GM12864 (cell line): ENCODE data around the gene MSMP.

Experiments used
- DNase-seq: peaks from one replicate; pipeline ENCODE4 v3.0.0-alpha.2; 2011; ENCODE audit warnings: low read depth
- H3K4me3 ChIP-seq: 2 replicates; pipeline ENCODE4 v1.5.1; 2011; ENCODE audit warnings: mild to moderate bottlenecking, low read depth, low read length, control low read depth
- TF ChIP-seq, protein P1 (sequence below): IDR thresholded peaks from 2 replicates; pipeline ENCODE4 v1.5.1; 2011; ENCODE audit warnings: low read depth, mild to moderate bottlenecking, moderate library complexity, low read length, control low read depth, inconsistent platforms; ENCODE audit errors: missing control alignments

The MSMP gene

DNA sequence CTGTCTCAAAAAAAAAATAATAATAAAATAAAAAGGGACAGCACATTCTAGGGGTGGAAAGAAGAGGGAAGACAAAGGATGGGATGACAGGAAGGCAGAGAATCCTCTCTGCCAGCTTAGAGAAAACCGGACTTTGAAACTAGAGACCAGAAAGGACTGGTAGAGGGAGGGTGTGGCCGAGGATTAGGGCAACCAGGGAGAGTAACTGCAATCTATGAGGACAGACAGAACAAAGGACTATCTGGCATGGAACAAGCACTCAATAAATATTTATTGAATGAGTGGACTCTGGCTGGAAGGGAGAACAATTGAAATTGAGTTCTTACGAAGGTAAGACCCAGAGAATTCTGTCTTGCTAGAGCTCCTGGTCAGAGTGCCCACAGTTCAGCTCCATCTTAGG, 7.5 kb downstream of the MSMP start:
- DNase-seq = no peak
- TF ChIP-seq, protein P1, sequence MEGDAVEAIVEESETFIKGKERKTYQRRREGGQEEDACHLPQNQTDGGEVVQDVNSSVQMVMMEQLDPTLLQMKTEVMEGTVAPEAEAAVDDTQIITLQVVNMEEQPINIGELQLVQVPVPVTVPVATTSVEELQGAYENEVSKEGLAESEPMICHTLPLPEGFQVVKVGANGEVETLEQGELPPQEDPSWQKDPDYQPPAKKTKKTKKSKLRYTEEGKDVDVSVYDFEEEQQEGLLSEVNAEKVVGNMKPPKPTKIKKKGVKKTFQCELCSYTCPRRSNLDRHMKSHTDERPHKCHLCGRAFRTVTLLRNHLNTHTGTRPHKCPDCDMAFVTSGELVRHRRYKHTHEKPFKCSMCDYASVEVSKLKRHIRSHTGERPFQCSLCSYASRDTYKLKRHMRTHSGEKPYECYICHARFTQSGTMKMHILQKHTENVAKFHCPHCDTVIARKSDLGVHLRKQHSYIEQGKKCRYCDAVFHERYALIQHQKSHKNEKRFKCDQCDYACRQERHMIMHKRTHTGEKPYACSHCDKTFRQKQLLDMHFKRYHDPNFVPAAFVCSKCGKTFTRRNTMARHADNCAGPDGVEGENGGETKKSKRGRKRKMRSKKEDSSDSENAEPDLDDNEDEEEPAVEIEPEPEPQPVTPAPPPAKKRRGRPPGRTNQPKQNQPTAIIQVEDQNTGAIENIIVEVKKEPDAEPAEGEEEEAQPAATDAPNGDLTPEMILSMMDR = no peak
- H3K4me3 ChIP-seq = peak overlapping the region; percentile 90

DNA sequence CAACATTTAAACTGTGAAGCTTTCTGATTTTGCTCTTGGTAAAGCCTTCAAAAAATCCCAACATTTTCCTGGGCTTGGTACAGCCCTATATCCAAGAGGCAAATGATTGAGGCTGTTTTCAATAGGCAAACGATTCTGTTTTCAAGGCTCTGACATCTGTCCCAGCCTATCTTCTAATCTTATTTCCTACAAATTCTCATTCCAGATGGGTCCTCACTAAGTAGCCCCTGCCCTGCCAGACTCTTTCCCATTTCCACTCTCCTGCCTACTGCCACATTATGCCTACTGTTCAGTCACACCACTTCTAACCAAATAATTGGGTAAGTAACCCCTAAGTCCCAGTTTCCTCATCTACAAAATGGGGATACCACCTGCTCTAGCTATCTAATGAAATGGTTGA, 8.5 kb downstream of the MSMP start:
- H3K4me3 ChIP-seq = no peak overlapping the region
- no peak for DNase-seq
- TF ChIP-seq, protein P1 = no peak

DNA sequence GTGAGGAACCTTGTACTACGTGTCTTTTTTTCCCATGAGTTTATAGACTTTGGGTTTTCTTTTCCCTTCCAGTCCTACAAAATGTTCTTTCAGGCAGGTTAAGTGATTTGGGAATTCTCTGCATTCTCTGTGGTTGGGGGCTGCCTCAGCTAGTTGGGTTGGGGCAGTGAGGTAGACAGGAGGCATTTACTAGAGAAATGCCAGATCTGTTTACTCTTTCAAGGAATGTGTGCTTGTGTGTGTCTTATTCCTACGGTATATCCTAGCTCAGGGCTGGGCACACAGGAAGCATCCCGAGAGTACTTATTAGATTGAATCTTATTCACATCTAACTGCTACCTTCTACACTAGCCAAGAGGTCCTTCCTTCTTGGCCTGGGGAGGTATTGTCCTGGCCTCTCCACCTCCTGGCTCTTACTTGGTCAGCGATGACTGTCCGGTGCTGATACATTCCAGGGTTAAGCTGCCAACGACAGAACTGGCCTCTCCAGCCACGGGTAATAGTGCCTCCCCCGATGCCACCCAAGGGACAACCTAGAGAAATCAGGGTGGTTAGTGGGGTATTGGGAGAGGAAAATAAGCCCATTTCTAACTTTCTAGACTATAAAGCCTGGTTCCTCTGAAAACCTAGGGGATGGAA, 10.1 kb downstream of the MSMP start:
- no peak for DNase-seq
- TF ChIP-seq, protein P1 = no peak
- H3K4me3 ChIP-seq = no peak overlapping the region

DNA sequence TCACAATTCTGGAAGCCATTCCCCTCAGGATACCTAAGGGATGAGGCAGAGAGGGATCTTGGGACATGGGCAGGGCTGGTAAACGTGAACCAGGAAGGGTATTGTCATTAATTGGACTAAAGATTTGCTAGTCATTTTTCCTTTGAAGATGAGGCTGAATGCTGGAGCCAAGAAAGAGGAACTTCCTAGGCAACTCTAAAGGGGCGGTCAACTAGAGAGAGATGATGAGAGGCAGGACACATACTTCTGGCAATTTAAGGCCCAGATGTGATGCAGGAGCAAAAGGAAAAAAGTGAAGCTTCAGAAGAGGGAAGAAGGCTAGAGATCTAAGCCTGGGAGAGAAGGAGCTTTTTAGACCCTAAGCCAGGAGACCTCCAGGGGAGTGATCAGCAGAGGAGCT, 10.6 kb downstream of the MSMP start:
- TF ChIP-seq, protein P1 = no peak
- no peak for DNase-seq
- H3K4me3 ChIP-seq = no peak overlapping the region

DNA sequence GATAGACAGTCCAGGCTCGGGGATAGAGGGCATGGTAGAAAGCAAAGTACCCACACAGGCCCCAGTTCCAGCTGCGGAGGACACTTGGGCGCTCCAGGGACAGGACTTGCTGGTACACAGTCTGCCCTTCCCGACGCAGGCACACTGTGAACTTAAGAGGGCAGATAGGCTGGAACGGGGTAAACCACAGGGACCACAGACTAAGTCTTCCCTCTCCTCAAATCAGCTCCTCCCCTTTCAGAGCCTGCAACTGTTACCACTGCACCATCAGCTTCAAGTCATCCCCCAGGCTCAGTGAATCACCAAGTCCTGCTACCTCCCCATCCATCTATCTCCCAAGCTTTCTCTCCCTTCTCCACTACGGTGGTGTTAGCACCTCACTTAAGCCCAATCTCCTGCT, 12.3 kb downstream of the MSMP start:
- TF ChIP-seq, protein P1 = no peak
- DNase-seq = no peak
- H3K4me3 ChIP-seq = no peak overlapping the region

DNA sequence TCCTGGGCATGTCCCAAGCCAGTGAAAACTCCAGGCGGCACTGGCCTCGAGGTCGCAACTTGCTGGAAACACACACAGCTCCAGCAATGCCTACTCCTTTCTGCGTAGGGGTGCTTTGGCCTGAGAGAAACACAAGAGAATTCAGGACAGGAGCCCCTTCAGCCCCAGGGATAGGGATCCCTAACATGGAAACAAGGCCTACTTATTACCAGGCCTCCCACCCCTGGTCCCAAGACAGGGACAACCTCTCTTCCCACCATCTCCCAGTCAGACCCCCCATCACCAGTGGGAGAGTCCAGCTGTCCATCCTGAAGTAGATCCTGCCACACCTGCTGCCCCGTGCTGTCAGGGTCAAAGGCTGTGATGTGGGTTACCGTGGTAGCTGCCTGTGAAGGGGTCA, 13.8 kb downstream of the MSMP start:
- H3K4me3 ChIP-seq = no peak overlapping the region
- DNase-seq = no peak
- TF ChIP-seq, protein P1 = no peak

DNA sequence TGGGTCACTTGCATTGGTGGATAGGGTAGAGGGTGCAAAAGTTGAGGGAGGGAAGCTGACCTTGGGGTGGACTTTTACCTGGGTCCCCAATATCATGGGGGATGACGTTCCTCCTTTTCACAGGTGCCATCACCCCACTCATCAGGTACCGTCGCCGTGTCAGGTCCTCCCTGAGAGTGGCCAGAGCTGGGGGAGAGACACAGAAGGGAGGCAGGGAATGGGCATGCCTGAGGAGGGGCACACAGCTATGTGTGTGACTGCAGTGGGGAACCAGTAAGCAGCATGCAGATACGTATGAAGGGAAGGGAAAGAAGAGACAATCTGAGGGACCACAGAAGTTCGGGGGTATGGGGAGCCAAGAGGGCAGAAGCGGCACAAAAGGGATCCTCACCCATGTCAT, 15.2 kb downstream of the MSMP start:
- TF ChIP-seq, protein P1 = no peak
- no peak overlapping the region for H3K4me3 ChIP-seq
- DNase-seq = no peak
